HG02884 (cell line): Measurements from ENCODE around the gene LRRTM1.

ENCODE experiments used
- ATAC-seq: cut with Tn5 transposase; IDR thresholded peaks from one replicate; pipeline ENCODE4 v1.9.1; 2021; ENCODE audit warnings: mild to moderate bottlenecking, moderate library complexity; ENCODE audit not compliant: unreplicated experiment

The LRRTM1 gene

GRCh38 chr2:80303909-80304837, at the start of gene LRRTM1:
Gene LRRTM1, minus strand, starts transcription at chr2:80304752. Its CDS starts 933 bp downstream, at chr2:80303819.
- ATAC-seq, result no peak

GRCh38 chr2:80351231-80351630, 46.7 kb upstream of the LRRTM1 start:
- no peak for ATAC-seq

GRCh38 chr2:80348953-80349352, 44.4 kb upstream of the LRRTM1 start:
- ATAC-seq, result no peak

GRCh38 chr2:80348078-80348477, 43.5 kb upstream of the LRRTM1 start:
- ATAC-seq, result no peak

GRCh38 chr2:80340022-80340421, 35.5 kb upstream of the LRRTM1 start:
- ATAC-seq, result no peak

GRCh38 chr2:80338794-80339193, 34.2 kb upstream of the LRRTM1 start:
- no peak for ATAC-seq

GRCh38 chr2:80335411-80335810, 30.9 kb upstream of the LRRTM1 start:
- ATAC-seq, result no peak

GRCh38 chr2:80333886-80334285, 29.3 kb upstream of the LRRTM1 start:
- ATAC-seq, result no peak

GRCh38 chr2:80330527-80331450, 26.2 kb upstream of the LRRTM1 start:
- ATAC-seq, result no peak

GRCh38 chr2:80329491-80329890, 24.9 kb upstream of the LRRTM1 start:
- no peak for ATAC-seq

- no peak for ATAC-seq
Measured at GRCh38 chr2:80328159-80328571, 23.6 kb upstream of the LRRTM1 start.

- no peak for ATAC-seq
Measured at GRCh38 chr2:80326861-80327260, 22.3 kb upstream of the LRRTM1 start.

GRCh38 chr2:80326214-80326613, 21.7 kb upstream of the LRRTM1 start:
- ATAC-seq, result no peak

GRCh38 chr2:80324525-80324924, 20.0 kb upstream of the LRRTM1 start:
- ATAC-seq, result no peak

- ATAC-seq, result no peak
Measured at GRCh38 chr2:80323610-80324009, 19.1 kb upstream of the LRRTM1 start.

- ATAC-seq, result no peak
Measured at GRCh38 chr2:80322958-80323357, 18.4 kb upstream of the LRRTM1 start.

- ATAC-seq, result no peak
Measured at GRCh38 chr2:80322311-80322920, 17.9 kb upstream of the LRRTM1 start.

GRCh38 chr2:80312282-80312839, 7.8 kb upstream of the LRRTM1 start:
- no peak for ATAC-seq

- no peak for ATAC-seq
Measured at GRCh38 chr2:80311304-80311703, 6.8 kb upstream of the LRRTM1 start.

- ATAC-seq, result no peak
Measured at GRCh38 chr2:80303006-80303908, 1.3 kb downstream of the LRRTM1 start.
